GM19455 (cell line): ENCODE results near the gene MID2.
"Not testable (repeated sequence)": the region's sequence is repeated elsewhere in the genome, so short reads cannot be mapped to it uniquely, and the experiment has no call there.

Experiments used
- ATAC-seq: cut with Tn5 transposase; IDR thresholded peaks from one replicate; pipeline ENCODE4 v1.9.1; 2021; ENCODE audit not compliant: unreplicated experiment

MID2 gene

GRCh38 chrX:107836958-107837357 is 11.3 kb downstream of the MID2 start:
- no peak for ATAC-seq

GRCh38 chrX:107840971-107841370 is 15.3 kb downstream of the MID2 start:
- ATAC-seq: no peak

GRCh38 chrX:107842715-107843400 is 17.2 kb downstream of the MID2 start:
- ATAC-seq: no peak

GRCh38 chrX:107845625-107846024 is 20.0 kb downstream of the MID2 start:
- no peak for ATAC-seq

GRCh38 chrX:107848591-107848990 is 22.9 kb downstream of the MID2 start:
- ATAC-seq: no peak

- ATAC-seq: no peak
Measured at GRCh38 chrX:107849747-107850421, 24.2 kb downstream of the MID2 start.

GRCh38 chrX:107850422-107850765 is 24.7 kb downstream of the MID2 start:
- ATAC-seq: no peak

GRCh38 chrX:107851215-107851614 is 25.5 kb downstream of the MID2 start:
- no peak for ATAC-seq

- ATAC-seq: not testable (repeated sequence)
Measured at GRCh38 chrX:107851665-107852064, 26.0 kb downstream of the MID2 start.

GRCh38 chrX:107856289-107856688 is 30.6 kb downstream of the MID2 start:
- ATAC-seq: no peak

- not testable (repeated sequence) for ATAC-seq
Measured at GRCh38 chrX:107857041-107857440, 31.4 kb downstream of the MID2 start.

GRCh38 chrX:107857837-107858236 is 32.2 kb downstream of the MID2 start:
- ATAC-seq: no peak

GRCh38 chrX:107861056-107861455 is 35.4 kb downstream of the MID2 start:
- no peak for ATAC-seq

- no peak for ATAC-seq
Measured at GRCh38 chrX:107871136-107871535, 45.5 kb downstream of the MID2 start.

GRCh38 chrX:107878106-107878505 is 52.4 kb downstream of the MID2 start:
- ATAC-seq: no peak

- no peak for ATAC-seq
Measured at GRCh38 chrX:107880054-107880610, 54.5 kb downstream of the MID2 start.

- ATAC-seq: peak; percentile 81
Measured at GRCh38 chrX:107894038-107894437, 68.4 kb downstream of the MID2 start.

- ATAC-seq: no peak
Measured at GRCh38 chrX:107902721-107903120, 77.1 kb downstream of the MID2 start.

GRCh38 chrX:107905366-107905765 is 79.7 kb downstream of the MID2 start:
- ATAC-seq: no peak

GRCh38 chrX:107924136-107924746 is 98.6 kb downstream of the MID2 start:
- ATAC-seq: no peak

- ATAC-seq: no peak
Measured at GRCh38 chrX:107934262-107934661, 108.6 kb downstream of the MID2 start.

- ATAC-seq: no peak
Measured at GRCh38 chrX:107935200-107935599, 109.5 kb downstream of the MID2 start.
